IPS-18c (cell line): ENCODE results near the gene PIEZO2.
"Not testable (repeated sequence)": the region's sequence is repeated elsewhere in the genome, so short reads cannot be mapped to it uniquely, and the experiment has no call there.

Experiments used
- H3K4me3 ChIP-seq: 2 replicates; pipeline ENCODE4 v1.7.0; 2013; ENCODE audit warnings: low read depth, mild to moderate bottlenecking, low read length, moderate library complexity; ENCODE audit not compliant: insufficient read depth
- H3K9me3 ChIP-seq: one replicate; pipeline ENCODE4 v1.6.1; 2013; ENCODE audit warnings: mild to moderate bottlenecking, low read length, moderate library complexity; ENCODE audit not compliant: control insufficient read depth, insufficient read depth

PIEZO2 gene

GRCh38 chr18:11149441-11150270 lies at the start of gene PIEZO2:
Gene PIEZO2, minus strand, starts transcription at chr18:11149569. Its CDS starts 981 bp downstream, at chr18:11148588.
- Histone ChIP-seq H3K4me3 (peak within 1 kb of the TSS; percentile 60), H3K9me3 (no peaks in the 10 kb centered on the region)

DNA sequence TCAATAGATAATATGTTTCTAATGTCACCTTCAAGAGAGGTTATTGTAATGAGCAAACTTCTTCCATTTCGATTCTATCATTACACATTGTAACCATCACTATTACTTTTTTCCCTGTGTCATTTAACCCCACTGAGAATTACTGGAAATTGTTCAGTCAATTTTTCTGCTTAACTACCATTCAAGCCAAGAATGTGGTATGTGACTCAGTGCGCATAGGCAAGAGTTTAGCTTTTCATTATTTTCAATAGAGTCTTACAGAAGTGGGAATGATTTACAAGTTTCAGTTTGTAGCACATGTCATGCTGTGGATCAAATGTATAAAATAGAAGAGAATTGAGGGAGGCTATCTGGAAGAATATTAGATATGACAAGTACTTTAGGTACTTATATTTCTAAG lies 34.3 kb upstream of the PIEZO2 start:
- H3K4me3 ChIP-seq: no peak overlapping the region
- no peaks in the 10 kb centered on the region for H3K9me3 ChIP-seq

GRCh38 chr18:11181629-11182028 lies 32.3 kb upstream of the PIEZO2 start:
- H3K9me3 ChIP-seq, H3K4me3 ChIP-seq: not testable (repeated sequence)

GRCh38 chr18:11179959-11180519 lies 30.7 kb upstream of the PIEZO2 start:
- no peak overlapping the region for H3K4me3 ChIP-seq
- no peaks in the 10 kb centered on the region for H3K9me3 ChIP-seq

- H3K4me3 ChIP-seq: no peak overlapping the region; the same call in 1 of the 2 replicates
- H3K9me3 ChIP-seq: no peaks in the 10 kb centered on the region
Observed at GRCh38 chr18:11178951-11179549, 29.7 kb upstream of the PIEZO2 start.

GRCh38 chr18:11177382-11177781 lies 28.0 kb upstream of the PIEZO2 start:
- Histone ChIP-seq H3K4me3 (no peak overlapping the region), H3K9me3 (no peaks in the 10 kb centered on the region)

GRCh38 chr18:11176481-11176881 lies 27.1 kb upstream of the PIEZO2 start:
- Histone ChIP-seq H3K4me3 (no peak overlapping the region), H3K9me3 (no peaks in the 10 kb centered on the region)

DNA sequence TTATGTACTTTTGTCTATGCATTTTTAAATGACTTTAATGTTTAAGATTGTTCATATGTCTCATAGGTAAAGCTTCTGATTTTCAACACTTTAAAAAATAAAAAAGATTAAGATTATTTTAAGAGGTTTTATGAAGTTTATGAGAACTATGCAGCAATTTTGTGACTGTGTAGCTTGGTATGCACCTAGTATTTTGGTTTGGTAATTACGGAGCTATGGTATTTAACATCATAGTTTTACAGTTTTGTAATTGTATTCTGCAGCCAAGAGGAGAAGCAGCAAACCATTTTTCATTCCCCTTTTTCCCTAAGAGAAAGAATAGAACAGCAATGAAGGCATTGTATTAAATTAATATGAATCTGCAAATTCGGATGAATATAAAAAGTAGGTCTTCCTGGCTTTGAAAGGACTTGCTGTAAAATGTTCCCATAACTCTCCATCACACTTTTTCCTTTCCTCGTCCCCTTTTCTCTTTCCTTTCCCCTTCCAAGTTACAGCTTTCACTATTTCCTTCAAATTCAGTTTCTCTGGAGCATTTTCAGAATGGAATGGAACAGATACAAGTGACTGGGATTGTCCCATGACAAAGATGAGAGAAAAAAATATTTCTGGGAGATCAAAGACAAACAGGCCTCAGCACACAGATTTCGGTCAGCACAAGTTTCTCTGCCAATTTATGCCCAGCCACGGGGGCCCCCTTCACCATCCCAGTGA lies 26.1 kb upstream of the PIEZO2 start:
- no peak overlapping the region for H3K4me3 ChIP-seq
- no peaks in the 10 kb centered on the region for H3K9me3 ChIP-seq

- H3K4me3 ChIP-seq, H3K9me3 ChIP-seq: not testable (repeated sequence)
Observed at GRCh38 chr18:11174179-11174578, 24.8 kb upstream of the PIEZO2 start.

DNA sequence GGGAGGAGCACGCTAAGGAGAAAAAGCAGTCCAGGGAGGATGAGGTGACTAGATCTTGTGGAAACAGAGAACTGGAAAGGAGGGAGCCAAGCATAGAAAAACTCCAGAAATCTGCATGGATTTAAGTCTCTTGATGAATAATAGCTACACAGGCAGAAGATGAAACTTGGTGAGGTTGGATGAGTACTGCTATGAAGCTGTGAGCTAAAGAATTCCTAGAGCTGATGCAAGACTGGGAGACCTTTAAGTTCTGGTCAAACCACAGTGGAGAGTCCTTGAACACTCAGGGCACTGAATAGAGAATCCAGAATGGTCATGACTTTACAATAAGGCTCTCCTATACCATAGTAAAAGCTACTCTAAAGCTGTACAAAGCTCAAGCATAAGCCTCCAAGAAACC lies 18.4 kb upstream of the PIEZO2 start:
- H3K9me3 ChIP-seq: no peaks in the 10 kb centered on the region
- H3K4me3 ChIP-seq: no peak overlapping the region

GRCh38 chr18:11165952-11166351 lies 16.6 kb upstream of the PIEZO2 start:
- Histone ChIP-seq H3K9me3 (no peaks in the 10 kb centered on the region), H3K4me3 (no peak overlapping the region)

DNA sequence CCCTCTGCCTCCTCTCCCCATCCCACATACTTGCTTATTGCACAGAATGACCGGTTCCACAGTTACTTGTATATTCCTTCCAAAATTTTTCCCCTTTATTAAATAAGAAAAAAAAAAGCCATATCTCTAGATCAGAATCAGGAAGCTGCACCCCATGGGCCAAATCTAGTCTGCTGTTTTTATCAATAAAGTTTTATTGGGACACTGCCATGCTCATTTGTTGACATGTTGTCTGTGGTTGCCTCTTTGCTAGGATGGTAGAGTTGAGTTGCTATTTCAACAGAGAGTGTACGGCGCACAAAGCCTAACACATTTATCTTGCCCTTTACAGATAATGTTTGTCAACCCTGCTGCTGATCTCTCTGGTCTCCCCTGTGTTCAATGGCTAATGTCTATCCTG lies 15.8 kb upstream of the PIEZO2 start:
- Histone ChIP-seq H3K9me3 (no peaks in the 10 kb centered on the region), H3K4me3 (no peak overlapping the region)

GRCh38 chr18:11163665-11164064 lies 14.3 kb upstream of the PIEZO2 start:
- Histone ChIP-seq H3K4me3 (no peak overlapping the region), H3K9me3 (no peaks in the 10 kb centered on the region)

- Histone ChIP-seq H3K9me3 (no peaks in the 10 kb centered on the region), H3K4me3 (no peak overlapping the region)
Observed at GRCh38 chr18:11162889-11163288, 13.5 kb upstream of the PIEZO2 start.

DNA sequence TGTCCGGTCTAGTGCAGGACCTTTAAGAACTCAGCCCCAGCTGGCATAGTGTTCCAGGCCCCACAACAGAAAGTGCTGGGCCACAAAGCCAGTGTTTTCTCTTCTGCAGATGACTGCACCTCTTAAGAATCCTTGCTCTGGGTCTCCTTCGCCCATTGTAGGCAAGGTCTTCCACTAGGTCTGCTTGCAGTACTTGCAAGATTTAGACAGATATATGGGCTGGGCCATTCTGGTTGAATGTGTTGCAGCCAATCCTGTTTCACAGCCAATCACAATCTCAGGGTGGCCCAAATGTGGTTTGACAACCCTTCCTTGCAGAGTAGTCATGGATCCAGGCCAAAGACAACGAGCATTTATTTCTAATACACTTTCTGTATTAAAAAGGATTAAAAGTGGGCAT lies 13.1 kb upstream of the PIEZO2 start:
- Histone ChIP-seq H3K9me3 (no peaks in the 10 kb centered on the region), H3K4me3 (no peak overlapping the region)

GRCh38 chr18:11160313-11160712 lies 10.9 kb upstream of the PIEZO2 start:
- H3K4me3 ChIP-seq: no peak overlapping the region
- H3K9me3 ChIP-seq: no peaks in the 10 kb centered on the region

- H3K4me3 ChIP-seq: no peak overlapping the region
- no peaks in the 10 kb centered on the region for H3K9me3 ChIP-seq
Observed at GRCh38 chr18:11159844-11160243, 10.5 kb upstream of the PIEZO2 start.

- no peak overlapping the region for H3K4me3 ChIP-seq
- H3K9me3 ChIP-seq: no peaks in the 10 kb centered on the region
Observed at GRCh38 chr18:11156978-11157377, 7.6 kb upstream of the PIEZO2 start.
